K562 (cell line): ENCODE measurements around the gene RNF13. TPM values are rescaled to one million over a fixed set of nuclear protein-coding genes. Genes with fewer than 3 reads are reported as not detected.

Experiments used
- ATAC-seq: fragments of 200-7000 bp; cut with Tn5 transposase; 3 replicates; pipeline ENCODE4 v1.9.1; 2020; ENCODE audit warnings: moderate library complexity
- BruUV-seq: library from RNA; stranded (reverse); fragments of 400-500 nt; replicated peaks from 2 replicates; lab custom pipeline; 2021; lab: Mats Ljungman, UMichigan
- CTCF ChIA-PET: fragments of 300-600 bp; formaldehyde crosslinking; extraction: SDS; loops from one replicate; lab custom pipeline; 2021; ENCODE audit warnings: low intra/inter-chr PET ratio; lab: Yijun Ruan, JAX
- POLR2A ChIA-PET: fragments of 300-600, 350-650 bp; sonication (Branson Sonifier 250); formaldehyde crosslinking; extraction: SDS; loops from one replicate; lab custom pipeline; 2021; ENCODE audit warnings: antibody characterized with exemption, inconsistent platforms; lab: Yijun Ruan, JAX
- DNase-seq, 4 experiments: peaks; one replicate each; pipeline versions ENCODE4 v3.0.0 to v3.0.0-alpha.2; 2011 to 2018; ENCODE audit warnings: low spot score in 3 of 4, mixed read lengths in 3 of 4; ENCODE audit errors: extremely low read depth in 1 of 4
- FAIRE-seq: peaks from 2 replicates; lab custom pipeline; 2011; peaks lifted over from hg19 to GRCh38; lab: Jason Lieb, UNC
- H2AFZ ChIP-seq: 2 replicates; pipeline ENCODE4 v1.6.0; 2011; ENCODE audit warnings: low read depth, low read length, control low read depth, inconsistent platforms
- H3K27ac ChIP-seq: fragments of 200-600 bp; 3 replicates; pipeline ENCODE4 v1.8.0; 2011; ENCODE audit warnings: low read depth, mild to moderate bottlenecking, control low read depth, inconsistent platforms, low read length, moderate library complexity, mixed read lengths; ENCODE audit errors: extremely low read depth
- H3K27me3 ChIP-seq, 2 experiments: fragments of 300-600 bp in 1 of 2; 2 replicates in 1 of 2; 3 replicates in 1 of 2; pipeline versions ENCODE4 v1.6.0 to v1.8.0; 2011; ENCODE audit warnings: inconsistent platforms in 2 of 2, low read length in 2 of 2, mild to moderate bottlenecking in 1 of 2, mixed read lengths in 1 of 2, moderate library complexity in 1 of 2; ENCODE audit not compliant: control insufficient read depth in 2 of 2, insufficient read depth in 2 of 2
- H3K36me3 ChIP-seq: fragments of 300-600 bp; 3 replicates; pipeline ENCODE4 v1.8.0; 2011; ENCODE audit warnings: mild to moderate bottlenecking, low read length, inconsistent platforms; ENCODE audit not compliant: control insufficient read depth, insufficient read depth
- H3K4me1 ChIP-seq, 2 experiments: fragments of 200-600 bp in 1 of 2; replicated peaks in 1 of 2; 2 replicates in 1 of 2; 3 replicates in 1 of 2; pipeline versions ENCODE4 v1.5.1 to v1.8.0; 2011; ENCODE audit warnings: inconsistent platforms in 2 of 2, low read length in 2 of 2, mild to moderate bottlenecking in 1 of 2, mixed read lengths in 1 of 2, moderate library complexity in 1 of 2; ENCODE audit not compliant: control insufficient read depth in 2 of 2, insufficient read depth in 2 of 2
- H3K4me2 ChIP-seq: 2 replicates; pipeline ENCODE4 v1.6.1; 2011; ENCODE audit warnings: low read length, control low read depth, inconsistent platforms, mixed read lengths; ENCODE audit not compliant: insufficient read depth
- H3K4me3 ChIP-seq: fragments of 200-600 bp; sonication (generic), shearing (Covaris generic); 2 replicates; pipeline ENCODE4 v1.5.1; 2016; ENCODE audit warnings: control low read depth, inconsistent platforms
- H3K79me2 ChIP-seq: fragments of 200-600 bp; 3 replicates; pipeline ENCODE4 v1.8.0; 2011; ENCODE audit warnings: low read length, inconsistent platforms; ENCODE audit not compliant: control insufficient read depth, insufficient read depth
- H3K9ac ChIP-seq, 2 experiments: 2 replicates each; pipeline versions ENCODE4 v1.6.0 to v1.6.1; 2011; ENCODE audit warnings: low read depth in 2 of 2, low read length in 2 of 2, control low read depth in 1 of 2, inconsistent platforms in 1 of 2, mild to moderate bottlenecking in 1 of 2, mixed read lengths in 1 of 2; ENCODE audit not compliant: insufficient read depth in 1 of 2
- H3K9me1 ChIP-seq: one replicate; pipeline ENCODE4 v1.6.0; 2011; ENCODE audit warnings: inconsistent platforms, mild to moderate bottlenecking, low read length, moderate library complexity; ENCODE audit not compliant: control insufficient read depth, insufficient read depth
- H3K9me3 ChIP-seq: replicated peaks from 2 replicates; pipeline ENCODE4 v1.5.1; 2011; ENCODE audit warnings: low read depth, low read length, inconsistent platforms; ENCODE audit not compliant: control insufficient read depth, insufficient read depth
- H4K20me1 ChIP-seq: replicated peaks from 2 replicates; pipeline ENCODE4 v1.6.1; 2011; ENCODE audit warnings: low read length, inconsistent platforms, mixed read lengths; ENCODE audit not compliant: control insufficient read depth, insufficient read depth
- BRD4 ChIP-seq: fragments of 200-600 bp; sonication (generic); IDR thresholded peaks from 2 replicates; pipeline ENCODE4 v1.6.1; 2017; ENCODE audit warnings: inconsistent platforms
- ESRRA ChIP-seq: fragments of 450-650 bp; IDR thresholded peaks from 2 replicates; pipeline ENCODE4 v1.6.1; 2014; ENCODE audit warnings: low read depth, mild to moderate bottlenecking, moderate library complexity, borderline replicate concordance
- HSF4 ChIP-seq: fragments of 250-450 bp; sonication (Bioruptor Pico); IDR thresholded peaks from 2 replicates; pipeline ENCODE4 v2.1.2; 2022; ENCODE audit warnings: mild to moderate bottlenecking, moderate library complexity, borderline replicate concordance
- NR4A1 ChIP-seq, 2 experiments: fragments of 250-450 bp in 1 of 2; fragments of 450-650 bp in 1 of 2; sonication (Bioruptor Pico) in 1 of 2; IDR thresholded peaks; 2 replicates each; pipeline versions ENCODE4 v1.4.0 to v1.6.1; 2016 to 2020; ENCODE audit warnings: mild to moderate bottlenecking in 2 of 2, missing compliant biosample characterization in 1 of 2, missing genetic modification characterization in 1 of 2, moderate library complexity in 1 of 2
- POLR2B ChIP-seq: fragments of 450-650 bp; IDR thresholded peaks from 2 replicates; pipeline ENCODE4 v1.6.1; 2018; ENCODE audit warnings: low read depth; ENCODE audit not compliant: partially characterized antibody
- POLR3A ChIP-seq: IDR thresholded peaks from 2 replicates; pipeline ENCODE4 v1.6.1; 2011; ENCODE audit warnings: borderline replicate concordance, mild to moderate bottlenecking, moderate library complexity; ENCODE audit not compliant: insufficient read length, insufficient read depth; ENCODE audit errors: extremely low read depth
- XRCC3 ChIP-seq: fragments of 450-650 bp; IDR thresholded peaks from 2 replicates; pipeline ENCODE4 v1.6.1; 2017; ENCODE audit warnings: mild to moderate bottlenecking, moderate library complexity
- ZBTB8A ChIP-seq: fragments of 450-650 bp; IDR thresholded peaks from 2 replicates; pipeline ENCODE4 v1.6.1; 2018; ENCODE audit warnings: mild to moderate bottlenecking, moderate library complexity; ENCODE audit not compliant: partially characterized antibody
- ZNF347 ChIP-seq: fragments of 450-650 bp; formaldehyde crosslinking; IDR thresholded peaks from 2 replicates; pipeline ENCODE4 v1.4.0; 2020; ENCODE audit warnings: low read depth, mild to moderate bottlenecking, moderate library complexity
- ZNF445 ChIP-seq: fragments of 250-450 bp; sonication (Bioruptor Pico); IDR thresholded peaks from 2 replicates; pipeline ENCODE4 v1.4.0; 2020; ENCODE audit warnings: low read depth, mild to moderate bottlenecking, moderate library complexity
- ZZZ3 ChIP-seq: fragments of 450-650 bp; IDR thresholded peaks from 2 replicates; pipeline ENCODE4 v1.6.1; 2016; ENCODE audit warnings: antibody characterized with exemption, mild to moderate bottlenecking, moderate library complexity
- WGBS: fragments of 100-300 bp; shearing (Covaris generic); methylation state at CpG from one replicate; pipeline ENCODE4 v1.1.6; 2016; ENCODE audit warnings: low coverage, mixed read lengths; ENCODE audit not compliant: insufficient coverage; ENCODE audit errors: missing lambda C conversion rate; 5-methylcytosine and 5-hydroxymethylcytosine counted together
- in situ Hi-C: fragments of 300-500 bp; cut with MboI; formaldehyde crosslinking; loops from 4 replicates; pipeline ENCODE4 v1.15.0; 2018; ENCODE audit warnings: inconsistent platforms, mixed read lengths
- intact Hi-C: fragments of 100-400 bp; cut with micrococcal nuclease; formaldehyde crosslinking; loops from 2 replicates; pipeline ENCODE4 v1.14.2; 2022
- polyA plus RNA-seq, 8 experiments: library from polyadenylated mRNA; depleted of rRNA in 4 of 8; stranded (reverse) in 5 of 8; unstranded in 3 of 8; fragments of >200 nt; fragmentation: Nextera tagmentation in 2 of 8; fragmentation: Illumina TruSeq in 1 of 8; extraction: Ambion mirVana in 2 of 8; extraction: Trizol in 1 of 8; gene quantifications; 2 replicates each; pipeline versions ENCODE4 v1.2.1 to v1.2.3, GENCODE V29; 2011 to 2014; ENCODE audit warnings: inconsistent platforms in 1 of 8, missing spikeins in 1 of 8
- total RNA-seq, 7 experiments: library from RNA; depleted of rRNA in 6 of 7; stranded (reverse); fragments of >200 nt in 6 of 7; fragmentation: Illumina TruSeq in 2 of 7; extraction: Trizol in 2 of 7; gene quantifications; 2 replicates each; pipeline versions ENCODE4 v1.2.1 to v1.2.3, GENCODE V29; 2011 to 2021; ENCODE audit warnings: low replicate concordance in 1 of 7
- TF ChIP-seq, protein P1 (sequence below): IDR thresholded peaks from 2 replicates; pipeline ENCODE4 v1.6.1; 2016; ENCODE audit warnings: missing genetic modification characterization, missing compliant biosample characterization
- TF ChIP-seq, protein P2 (sequence below): sonication (generic); formaldehyde crosslinking; IDR thresholded peaks from 2 replicates; pipeline ENCODE4 v1.8.0; 2022; ENCODE audit warnings: missing genetic modification reagents, mild to moderate bottlenecking, borderline replicate concordance
- TF ChIP-seq, protein P3 (sequence below): fragments of 450-650 bp; formaldehyde crosslinking; IDR thresholded peaks from 2 replicates; pipeline ENCODE4 v1.4.0; 2020; ENCODE audit warnings: mild to moderate bottlenecking
- TF ChIP-seq, protein P4 (sequence below): fragments of 450-650 bp; formaldehyde crosslinking; IDR thresholded peaks from 2 replicates; pipeline ENCODE4 v1.4.0; 2022; ENCODE audit warnings: missing genetic modification characterization

RNF13 gene
- total and polyA plus RNA-seq, 9 of the 15 experiments (the other 6 are each of a cell fraction or from before 2014, with no cell fraction given): 12.7 to 35.8 (median 18.9) TPM

DNA sequence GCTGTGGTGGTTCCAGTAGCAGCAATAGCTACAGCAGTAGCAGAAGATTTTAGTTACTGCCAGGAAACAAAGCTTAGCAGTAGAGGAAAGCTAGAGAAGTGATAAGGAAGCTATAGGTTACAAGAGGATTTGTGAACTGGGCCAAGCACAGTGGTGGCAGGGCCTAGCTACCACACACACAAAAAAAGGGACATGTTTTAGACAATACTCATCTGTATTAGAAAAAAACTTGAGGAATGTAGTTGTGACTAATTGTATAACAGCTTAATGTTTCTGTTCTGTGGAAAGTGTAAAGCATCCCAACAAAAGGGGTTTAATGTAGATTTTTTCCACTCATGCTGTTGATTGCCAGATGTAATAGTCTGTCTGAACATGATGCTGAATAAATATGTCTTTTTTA lies 187.6 kb downstream of the RNF13 start (continued):
- no peak for TF ChIP-seq HSF4 (CRISPR knock-in tag)
- TF ChIP-seq, all 486 proteins: peak for 0

DNA sequence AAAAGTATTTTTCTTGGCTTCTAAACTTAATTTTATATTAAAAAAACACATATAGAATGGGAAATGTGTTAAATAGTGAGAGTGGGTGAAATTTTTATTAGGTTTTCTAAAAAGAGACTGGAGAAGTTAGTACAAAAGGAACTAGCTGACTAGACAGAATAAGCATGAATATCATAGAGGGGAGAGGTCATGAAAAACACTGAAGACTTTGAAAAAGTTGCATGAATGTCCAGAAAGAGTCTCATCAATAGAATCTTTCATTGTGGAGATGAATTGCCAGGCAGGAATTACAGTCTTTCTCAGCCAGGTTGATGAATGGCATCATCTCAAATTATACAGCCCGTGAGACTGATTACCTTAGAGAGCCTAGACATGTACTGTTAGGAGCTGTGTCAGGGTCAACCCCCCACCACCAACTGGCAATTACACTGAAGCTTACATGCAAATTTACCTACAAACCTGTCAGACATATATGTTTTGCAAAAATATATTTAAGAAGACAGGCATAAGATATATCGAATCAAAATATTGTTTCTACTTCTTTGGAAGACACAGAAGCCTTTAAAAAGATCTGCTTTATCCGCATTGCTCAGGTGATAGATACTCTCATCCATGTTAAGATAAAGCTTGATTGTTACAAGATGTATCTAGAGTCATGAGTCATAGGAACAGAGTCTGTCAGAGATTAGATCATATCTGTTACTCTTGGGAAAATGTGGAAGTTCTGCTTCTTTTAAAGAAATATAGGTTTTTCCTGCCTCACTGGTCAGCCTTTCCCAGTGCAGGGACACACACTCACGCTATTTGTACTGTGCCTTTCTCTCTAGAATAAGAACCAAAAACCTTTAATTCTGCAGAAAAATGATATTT lies 192.5 kb downstream of the RNF13 start:
- Histone ChIP-seq H3K4me3 (no peak overlapping the region), H3K36me3 (no peaks in the 10 kb centered on the region), H3K4me2 (no peak overlapping the region), H3K27ac (no peak overlapping the region), H3K9me3 (no peaks in the 10 kb centered on the region), H2AFZ (no peak overlapping the region), H3K79me2 (no peaks in the 10 kb centered on the region), H3K27me3 (no peaks in the 10 kb centered on the region), H3K4me1 (no peaks in the 10 kb centered on the region), H3K9ac (no peak overlapping the region), H3K9me1 (no peaks in the 10 kb centered on the region), H4K20me1 (no peaks in the 10 kb centered on the region)
- BruUV-seq: no TSS peak
- in situ Hi-C loops (no loop called here), intact Hi-C loops (no loop called here)
- WGBS: 2% methylated on average over 4 of the region's 4 CpGs
- ATAC-seq (no peak), FAIRE-seq (no peak), DNase-seq (no peak)
- CTCF ChIA-PET: no interaction called here
- POLR2A ChIA-PET: interaction anchor here (0.5 kb wide), 1 partner anchor 87 kb away, joined by 4 read pairs; no protein-coding TSS in a partner anchor
- TF ChIP-seq, protein P1, sequence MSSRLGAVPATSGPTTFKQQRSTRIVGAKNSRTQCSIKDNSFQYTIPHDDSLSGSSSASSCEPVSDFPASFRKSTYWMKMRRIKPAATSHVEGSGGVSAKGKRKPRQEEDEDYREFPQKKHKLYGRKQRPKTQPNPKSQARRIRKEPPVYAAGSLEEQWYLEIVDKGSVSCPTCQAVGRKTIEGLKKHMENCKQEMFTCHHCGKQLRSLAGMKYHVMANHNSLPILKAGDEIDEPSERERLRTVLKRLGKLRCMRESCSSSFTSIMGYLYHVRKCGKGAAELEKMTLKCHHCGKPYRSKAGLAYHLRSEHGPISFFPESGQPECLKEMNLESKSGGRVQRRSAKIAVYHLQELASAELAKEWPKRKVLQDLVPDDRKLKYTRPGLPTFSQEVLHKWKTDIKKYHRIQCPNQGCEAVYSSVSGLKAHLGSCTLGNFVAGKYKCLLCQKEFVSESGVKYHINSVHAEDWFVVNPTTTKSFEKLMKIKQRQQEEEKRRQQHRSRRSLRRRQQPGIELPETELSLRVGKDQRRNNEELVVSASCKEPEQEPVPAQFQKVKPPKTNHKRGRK (tag): no peak
- TF ChIP-seq NR4A1 (CRISPR knock-in tag; IDR thresholded peaks at IDR 0.05) (no peak), NR4A1 (tag; IDR thresholded peaks at IDR 0.05) (no peak), POLR3A (no peak), BRD4 (no peak), ESRRA (no peak), POLR2B (no peak), ZBTB8A (no peak), ZNF445 (CRISPR knock-in tag) (no peak), ZNF347 (CRISPR knock-in tag) (no peak), ZZZ3 (no peak), XRCC3 (no peak)
- TF ChIP-seq, protein P2, sequence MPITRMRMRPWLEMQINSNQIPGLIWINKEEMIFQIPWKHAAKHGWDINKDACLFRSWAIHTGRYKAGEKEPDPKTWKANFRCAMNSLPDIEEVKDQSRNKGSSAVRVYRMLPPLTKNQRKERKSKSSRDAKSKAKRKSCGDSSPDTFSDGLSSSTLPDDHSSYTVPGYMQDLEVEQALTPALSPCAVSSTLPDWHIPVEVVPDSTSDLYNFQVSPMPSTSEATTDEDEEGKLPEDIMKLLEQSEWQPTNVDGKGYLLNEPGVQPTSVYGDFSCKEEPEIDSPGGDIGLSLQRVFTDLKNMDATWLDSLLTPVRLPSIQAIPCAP (CRISPR knock-in tag): no peak
- TF ChIP-seq, protein P3, sequence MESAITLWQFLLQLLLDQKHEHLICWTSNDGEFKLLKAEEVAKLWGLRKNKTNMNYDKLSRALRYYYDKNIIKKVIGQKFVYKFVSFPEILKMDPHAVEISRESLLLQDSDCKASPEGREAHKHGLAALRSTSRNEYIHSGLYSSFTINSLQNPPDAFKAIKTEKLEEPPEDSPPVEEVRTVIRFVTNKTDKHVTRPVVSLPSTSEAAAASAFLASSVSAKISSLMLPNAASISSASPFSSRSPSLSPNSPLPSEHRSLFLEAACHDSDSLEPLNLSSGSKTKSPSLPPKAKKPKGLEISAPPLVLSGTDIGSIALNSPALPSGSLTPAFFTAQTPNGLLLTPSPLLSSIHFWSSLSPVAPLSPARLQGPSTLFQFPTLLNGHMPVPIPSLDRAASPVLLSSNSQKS: no peak
- TF ChIP-seq, protein P4, sequence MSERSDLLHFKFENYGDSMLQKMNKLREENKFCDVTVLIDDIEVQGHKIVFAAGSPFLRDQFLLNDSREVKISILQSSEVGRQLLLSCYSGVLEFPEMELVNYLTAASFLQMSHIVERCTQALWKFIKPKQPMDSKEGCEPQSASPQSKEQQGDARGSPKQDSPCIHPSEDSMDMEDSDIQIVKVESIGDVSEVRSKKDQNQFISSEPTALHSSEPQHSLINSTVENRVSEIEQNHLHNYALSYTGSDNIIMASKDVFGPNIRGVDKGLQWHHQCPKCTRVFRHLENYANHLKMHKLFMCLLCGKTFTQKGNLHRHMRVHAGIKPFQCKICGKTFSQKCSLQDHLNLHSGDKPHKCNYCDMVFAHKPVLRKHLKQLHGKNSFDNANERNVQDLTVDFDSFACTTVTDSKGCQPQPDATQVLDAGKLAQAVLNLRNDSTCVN (CRISPR knock-in tag): no peak
